ENCODE measurements around the gene HTR6.
"Not testable (repeated sequence)": the region's sequence is repeated elsewhere in the genome, so short reads cannot be mapped to it uniquely, and the experiment has no call there.

Gene HTR6

GRCh38 chr1:19630720-19631395 is 33.8 kb upstream of the HTR6 start:
- H3K4me3 ChIP-seq (ENCODE audit: low read depth, low read length): no peak overlapping the region
- no peak for TF ChIP-seq CTCF (conservative IDR thresholded peaks at IDR 0.05; ENCODE audit: low read depth, low read length)
- no peak for DNase-seq (ENCODE audit: low read depth)

GRCh38 chr1:19632211-19632610 is 32.5 kb upstream of the HTR6 start:
- H3K4me3 ChIP-seq (ENCODE audit: low read depth, low read length): no peak overlapping the region
- no peak for DNase-seq (ENCODE audit: low read depth)
- TF ChIP-seq CTCF (conservative IDR thresholded peaks at IDR 0.05; ENCODE audit: low read depth, low read length): no peak

GRCh38 chr1:19633106-19633505 is 31.6 kb upstream of the HTR6 start:
- DNase-seq (ENCODE audit: low read depth): no peak
- no peak overlapping the region for H3K4me3 ChIP-seq (ENCODE audit: low read depth, low read length)
- TF ChIP-seq CTCF (conservative IDR thresholded peaks at IDR 0.05; ENCODE audit: low read depth, low read length): no peak

- DNase-seq (ENCODE audit: low read depth); H3K4me3 ChIP-seq (ENCODE audit: low read depth, low read length): not testable (repeated sequence)
Measured at GRCh38 chr1:19635064-19635463, 29.6 kb upstream of the HTR6 start.

- H3K4me3 ChIP-seq (ENCODE audit: low read depth, low read length): no peak overlapping the region
- DNase-seq (ENCODE audit: low read depth): no peak
- TF ChIP-seq CTCF (conservative IDR thresholded peaks at IDR 0.05; ENCODE audit: low read depth, low read length): no peak
Measured at GRCh38 chr1:19635646-19636045, 29.0 kb upstream of the HTR6 start.

GRCh38 chr1:19636065-19636464 is 28.6 kb upstream of the HTR6 start:
- no peak overlapping the region for H3K4me3 ChIP-seq (ENCODE audit: low read depth, low read length)
- DNase-seq (ENCODE audit: low read depth): no peak
- TF ChIP-seq CTCF (conservative IDR thresholded peaks at IDR 0.05; ENCODE audit: low read depth, low read length): no peak

GRCh38 chr1:19636749-19637148 is 27.9 kb upstream of the HTR6 start:
- not testable (repeated sequence) for DNase-seq (ENCODE audit: low read depth); H3K4me3 ChIP-seq (ENCODE audit: low read depth, low read length)

GRCh38 chr1:19637606-19638005 is 27.1 kb upstream of the HTR6 start:
- H3K4me3 ChIP-seq (ENCODE audit: low read depth, low read length): no peak overlapping the region
- DNase-seq (ENCODE audit: low read depth): no peak
- no peak for TF ChIP-seq CTCF (conservative IDR thresholded peaks at IDR 0.05; ENCODE audit: low read depth, low read length)

Measured in choroid plexus epithelial cell (primary cell).